ENCODE results near the gene CCDC194. TPM values are rescaled to one million over a fixed set of nuclear protein-coding genes. Genes with fewer than 3 reads are reported as not detected.

CCDC194 gene
- total and polyA plus RNA-seq, 2 of the 13 experiments (the other 11 are each of a cell fraction or from before 2014, with no cell fraction given), result 0.13 to 0.21 TPM

- peaks cover 6% of the 10 kb centered on the region for H3K4me1 ChIP-seq (ENCODE audit: insufficient read depth, low read length)
- DNase-seq (ENCODE audit: low spot score) (no peak), FAIRE-seq (no peak), ATAC-seq (no peak)
- no peaks in the 10 kb centered on the region for H4K20me1 ChIP-seq (ENCODE audit: insufficient read depth, low read length)
- no peak for TF ChIP-seq NR2C2 (CRISPR knock-in tag; IDR thresholded peaks at IDR 0.05; ENCODE audit: borderline replicate concordance)
- TF ChIP-seq SNAPC4 (CRISPR knock-in tag; IDR thresholded peaks at IDR 0.05), result no peak
- no peak for TF ChIP-seq ZNF607 (CRISPR knock-in tag; IDR thresholded peaks at IDR 0.05; ENCODE audit: borderline replicate concordance)
- H3K36me3 ChIP-seq (replicated peaks in 1 of 2; ENCODE audit: control insufficient read depth in 1 of 2, insufficient read depth in 2 of 2, low read length in 2 of 2), result peaks cover 4 to 32% of the 10 kb centered on the region in 2 experiments; a peak in 3 of 5 replicates
- H3K27me3 ChIP-seq (ENCODE audit: control insufficient read depth in 1 of 2, insufficient read depth in 2 of 2, low read length in 2 of 2), result no peaks in the 10 kb centered on the region
- no peak overlapping the region for H3K4me2 ChIP-seq (ENCODE audit: low read depth, low read length)
- H3K9me3 ChIP-seq (ENCODE audit: low read length), result no peaks in the 10 kb centered on the region
- in situ Hi-C loops (cut with HindIII; ENCODE audit: extremely low pct_ligation_motif_present, low pct_unique_long_range_greater_than_20kb) (no loop called here), intact Hi-C loops (cut with micrococcal nuclease; ENCODE audit: unreplicated experiment) (no loop called here)
- H3K4me3 ChIP-seq (replicated peaks in 1 of 3; ENCODE audit: insufficient read depth in 1 of 3, low read depth in 2 of 3, low read length in 3 of 3), result no peak overlapping the region
- H3K27ac ChIP-seq (ENCODE audit: extremely low read length, insufficient read depth, low read length), result no peak overlapping the region
- H2AFZ ChIP-seq (ENCODE audit: low read length), result no peak overlapping the region
- ChIA-PET CTCF (ENCODE audit: low intra/inter-chr PET ratio, low total read pairs) (no interaction called here), POLR2A (no interaction called here)
- H3K79me2 ChIP-seq (ENCODE audit: insufficient read depth, low read length), result no peaks in the 10 kb centered on the region
- no TSS peak for BruUV-seq (replicated peaks)
- H3K9ac ChIP-seq (ENCODE audit: insufficient read depth, low read depth, low read length), result no peak overlapping the region
- 96% methylated on average over 8 of the region's 8 CpGs for WGBS (ENCODE audit: low lambda C conversion rate)
Measured at GRCh38 chr19:17414097-17414496, 20.1 kb upstream of the CCDC194 start.

- no peak overlapping the region for H3K9ac ChIP-seq (ENCODE audit: insufficient read depth, low read depth, low read length)
- no TSS peak for BruUV-seq (replicated peaks)
- ATAC-seq (no peak), DNase-seq (ENCODE audit: low spot score) (no peak), FAIRE-seq (no peak)
- ChIA-PET POLR2A (no interaction called here), CTCF (ENCODE audit: low intra/inter-chr PET ratio, low total read pairs) (no interaction called here)
- H3K4me3 ChIP-seq (replicated peaks in 1 of 3; ENCODE audit: insufficient read depth in 1 of 3, low read depth in 2 of 3, low read length in 3 of 3), result no peak overlapping the region
- no peak for TF ChIP-seq SNRNP70 (IDR thresholded peaks at IDR 0.05; ENCODE audit: low read depth, low read length)
- TF ChIP-seq ZSCAN5A (CRISPR knock-in tag; IDR thresholded peaks at IDR 0.05; ENCODE audit: borderline replicate concordance), result no peak
- no peak for TF ChIP-seq KDM5B (CRISPR knock-in tag; IDR thresholded peaks at IDR 0.05; ENCODE audit: borderline replicate concordance)
- TF ChIP-seq MBD4 (IDR thresholded peaks at IDR 0.05; ENCODE audit: borderline replicate concordance, low read length), result no peak
- in situ Hi-C loops (cut with HindIII; ENCODE audit: extremely low pct_ligation_motif_present, low pct_unique_long_range_greater_than_20kb) (no loop called here), intact Hi-C loops (cut with micrococcal nuclease; ENCODE audit: unreplicated experiment) (no loop called here)
- H4K20me1 ChIP-seq (ENCODE audit: insufficient read depth, low read length), result no peaks in the 10 kb centered on the region
- peaks cover 4 to 32% of the 10 kb centered on the region in 2 experiments; a peak in 3 of 5 replicates for H3K36me3 ChIP-seq (replicated peaks in 1 of 2; ENCODE audit: control insufficient read depth in 1 of 2, insufficient read depth in 2 of 2, low read length in 2 of 2)
- WGBS (ENCODE audit: low lambda C conversion rate), result 94% methylated on average over 9 of the region's 11 CpGs
- H2AFZ ChIP-seq (ENCODE audit: low read length), result no peak overlapping the region
- no peak overlapping the region for H3K4me2 ChIP-seq (ENCODE audit: low read depth, low read length)
- H3K27me3 ChIP-seq (ENCODE audit: control insufficient read depth in 1 of 2, insufficient read depth in 2 of 2, low read length in 2 of 2), result no peaks in the 10 kb centered on the region
- H3K79me2 ChIP-seq (ENCODE audit: insufficient read depth, low read length), result peaks cover 8% of the 10 kb centered on the region
- H3K4me1 ChIP-seq (ENCODE audit: insufficient read depth, low read length), result no peaks in the 10 kb centered on the region
- H3K27ac ChIP-seq (ENCODE audit: extremely low read length, insufficient read depth, low read length), result no peak overlapping the region
- H3K9me3 ChIP-seq (ENCODE audit: low read length), result no peaks in the 10 kb centered on the region
Measured at GRCh38 chr19:17411801-17412200, 17.8 kb upstream of the CCDC194 start.
